HCT116 (cell line): ENCODE data around the gene TMEM258. TPM values are rescaled to one million over a fixed set of nuclear protein-coding genes. Genes with fewer than 3 reads are reported as not detected.

Source experiments
- ATAC-seq: fragments of 200-7000 bp; cut with Tn5 transposase; 2 replicates; pipeline ENCODE4 v1.9.1; 2020; ENCODE audit warnings: mild to moderate bottlenecking, moderate library complexity
- BruUV-seq: library from RNA; stranded (reverse); fragments of 400-500 nt; replicated peaks from 2 replicates; lab custom pipeline; 2021; lab: Mats Ljungman, UMichigan
- CTCF ChIA-PET: fragments of 300-600 bp; sonication (Branson Sonifier 250); formaldehyde crosslinking; loops from one replicate; lab custom pipeline; 2021; ENCODE audit warnings: antibody characterized with exemption; lab: Charles Lee
- POLR2A ChIA-PET: fragments of 300-600, 350-600 bp; sonication (Branson Sonifier 250); formaldehyde crosslinking; loops from one replicate; lab custom pipeline; 2021; ENCODE audit warnings: antibody characterized with exemption; lab: Charles Lee
- RAD21 ChIA-PET, 2 experiments: fragments of 300-600 bp; sonication (Branson Sonifier 250); formaldehyde crosslinking; loops; one replicate each; lab custom pipeline; 2023; ENCODE audit warnings: low total read pairs in 2 of 2; ENCODE audit not compliant: uncharacterized antibody in 2 of 2, unreplicated experiment in 2 of 2, low non-redundant PET in 1 of 2; lab: Charles Lee
- DNase-seq: peaks from one replicate; pipeline ENCODE4 v3.0.0-alpha.2; 2010; ENCODE audit warnings: low read depth, low spot score
- H2AFZ ChIP-seq: fragments of 200-600 bp; shearing (Covaris generic), sonication (generic); 2 replicates; pipeline ENCODE4 v1.6.1; 2017; ENCODE audit warnings: low read depth, mixed run types, mixed read lengths, antibody characterized with exemption, low read length; ENCODE audit not compliant: poor library complexity, severe bottlenecking
- H3K27ac ChIP-seq: 2 replicates; pipeline ENCODE4 v1.5.1; 2012; ENCODE audit warnings: low read depth, low read length
- H3K27me3 ChIP-seq: fragments of 200-600 bp; sonication (generic); 2 replicates; pipeline ENCODE4 v1.6.1; 2016; ENCODE audit warnings: mixed run types, low read length, mixed read lengths; ENCODE audit not compliant: insufficient read depth
- H3K36me3 ChIP-seq, 2 experiments: fragments of 200-500 bp in 1 of 2; fragments of 200-600 bp in 1 of 2; sonication (Bioruptor generic) in 1 of 2; sonication (generic) in 1 of 2; 2 replicates each; pipeline versions ENCODE4 v1.5.1 to v1.6.1; 2014 to 2016; ENCODE audit warnings: low read length in 2 of 2, inconsistent platforms in 1 of 2, mixed read lengths in 1 of 2, mixed run types in 1 of 2; ENCODE audit not compliant: insufficient read depth in 2 of 2, control insufficient read depth in 1 of 2
- H3K4me1 ChIP-seq, 2 experiments: fragments of 200-600 bp in 1 of 2; sonication (generic) in 1 of 2; 2 replicates each; pipeline versions ENCODE4 v1.5.1 to v1.6.1; 2012 to 2017; ENCODE audit warnings: low read length in 2 of 2, inconsistent platforms in 1 of 2, mild to moderate bottlenecking in 1 of 2, mixed read lengths in 1 of 2, mixed run types in 1 of 2, moderate library complexity in 1 of 2; ENCODE audit not compliant: insufficient read depth in 2 of 2, control insufficient read depth in 1 of 2
- H3K4me2 ChIP-seq: fragments of 200-600 bp; sonication (generic); 2 replicates; pipeline ENCODE4 v1.6.1; 2017; ENCODE audit warnings: mixed run types, low read length, mixed read lengths
- H3K4me3 ChIP-seq, 2 experiments: fragments of 200-600 bp in 1 of 2; sonication (generic) in 1 of 2; replicated peaks in 1 of 2; 2 replicates each; pipeline ENCODE4 v1.5.1; 2011 to 2016; ENCODE audit warnings: low read length in 2 of 2, control low read depth in 1 of 2, low read depth in 1 of 2, mild to moderate bottlenecking in 1 of 2, mixed read lengths in 1 of 2, mixed run types in 1 of 2
- H3K79me2 ChIP-seq: fragments of 200-600 bp; sonication (generic); 2 replicates; pipeline ENCODE4 v1.6.1; 2017; ENCODE audit warnings: mild to moderate bottlenecking, mixed run types, low read length, moderate library complexity, mixed read lengths; ENCODE audit not compliant: insufficient read depth
- H3K9ac ChIP-seq: fragments of 200-600 bp; sonication (generic); 2 replicates; pipeline ENCODE4 v1.6.1; 2016; ENCODE audit warnings: low read length, mixed read lengths
- H3K9me2 ChIP-seq: fragments of 200-600 bp; sonication (generic), shearing (Covaris generic); 2 replicates; pipeline ENCODE4 v1.6.1; 2017; ENCODE audit warnings: mixed run types, mild to moderate bottlenecking, moderate library complexity; ENCODE audit not compliant: insufficient read depth
- H3K9me3 ChIP-seq, 2 experiments: fragments of 200-500 bp in 1 of 2; fragments of 200-600 bp in 1 of 2; sonication (Bioruptor generic) in 1 of 2; sonication (generic) in 1 of 2; 2 replicates each; pipeline ENCODE4 v1.6.1; 2014 to 2017; ENCODE audit warnings: low read length in 2 of 2, mixed read lengths in 2 of 2, inconsistent platforms in 1 of 2, low read depth in 1 of 2, mild to moderate bottlenecking in 1 of 2, mixed run types in 1 of 2, moderate library complexity in 1 of 2; ENCODE audit not compliant: control insufficient read depth in 1 of 2, insufficient read depth in 1 of 2
- H4K20me1 ChIP-seq: fragments of 200-600 bp; sonication (generic), shearing (Covaris generic); 2 replicates; pipeline ENCODE4 v1.6.1; 2017; ENCODE audit warnings: mixed run types, mild to moderate bottlenecking, moderate library complexity; ENCODE audit not compliant: insufficient read depth
- CEBPB ChIP-seq: IDR thresholded peaks from 2 replicates; pipeline ENCODE4 v1.6.1; 2012; ENCODE audit warnings: low read depth
- CTCF ChIP-seq, 3 experiments: fragments of 200-600 bp in 1 of 3; sonication (generic) in 1 of 3; IDR thresholded peaks in 2 of 3; conservative IDR thresholded peaks in 1 of 3; 2 replicates each; pipeline ENCODE4 v1.5.1; 2012 to 2017; ENCODE audit warnings: low read depth in 2 of 3, low read length in 2 of 3, antibody characterized with exemption in 1 of 3, borderline replicate concordance in 1 of 3, control low read depth in 1 of 3, mild to moderate bottlenecking in 1 of 3, mixed read lengths in 1 of 3, mixed run types in 1 of 3, moderate library complexity in 1 of 3; ENCODE audit not compliant: insufficient read depth in 1 of 3
- EGR1 ChIP-seq: IDR thresholded peaks from 2 replicates; pipeline ENCODE4 v1.6.1; 2012; ENCODE audit warnings: low read depth
- ELF1 ChIP-seq: IDR thresholded peaks from 2 replicates; pipeline ENCODE4 v1.6.1; 2012; ENCODE audit warnings: low read depth, borderline replicate concordance
- JUND ChIP-seq: IDR thresholded peaks from 2 replicates; pipeline ENCODE4 v1.6.1; 2012
- MAX ChIP-seq: IDR thresholded peaks from 2 replicates; pipeline ENCODE4 v1.6.1; 2012
- POLR2AphosphoS5 ChIP-seq: IDR thresholded peaks from 2 replicates; pipeline ENCODE4 v1.6.1; 2011; ENCODE audit warnings: mild to moderate bottlenecking, low read depth, low read length, moderate library complexity
- RAD21 ChIP-seq: IDR thresholded peaks from 2 replicates; pipeline ENCODE4 v1.6.1; 2012; ENCODE audit warnings: low read depth, mild to moderate bottlenecking
- REST ChIP-seq: IDR thresholded peaks from 2 replicates; pipeline ENCODE4 v1.6.1; 2012; ENCODE audit warnings: low read depth
- SIN3A ChIP-seq: IDR thresholded peaks from 2 replicates; pipeline ENCODE4 v1.6.1; 2012; ENCODE audit warnings: low read depth
- SRF ChIP-seq: IDR thresholded peaks from 2 replicates; pipeline ENCODE4 v1.6.1; 2012; ENCODE audit warnings: low read depth
- TCF7L2 ChIP-seq: IDR thresholded peaks from 2 replicates; pipeline ENCODE4 v1.7.0; 2011; ENCODE audit warnings: borderline replicate concordance, inconsistent platforms; ENCODE audit not compliant: insufficient read depth, insufficient read length; ENCODE audit errors: extremely low read depth
- ZBTB33 ChIP-seq: IDR thresholded peaks from 2 replicates; pipeline ENCODE4 v1.6.1; 2011; ENCODE audit warnings: mild to moderate bottlenecking, low read length, moderate library complexity; ENCODE audit not compliant: insufficient replicate concordance; ENCODE audit errors: extremely low read depth
- ZFX ChIP-seq: fragments of 450-650 bp; IDR thresholded peaks from 2 replicates; pipeline ENCODE4 v1.6.1; 2017
- intact Hi-C: fragments of 100-400 bp; cut with micrococcal nuclease; formaldehyde crosslinking; loops from 2 replicates; pipeline ENCODE4 v1.10.0; 2022
- total RNA-seq: library from RNA; stranded (reverse); gene quantifications from one replicate; pipeline ENCODE4 v1.2.1, GENCODE V29; 2021; ENCODE audit not compliant: unreplicated experiment

Gene TMEM258
- total RNA-seq, 1 experiment from 2014 or later = 160 TPM

GRCh38 chr11:61817471-61818202, 25.2 kb upstream of the TMEM258 start:
- H3K4me3 ChIP-seq = peak overlapping the region; percentile 85 to 89
- H3K9ac ChIP-seq = peak overlapping the region; percentile 98
- H3K79me2 ChIP-seq = peaks cover 9% of the 10 kb centered on the region
- intact Hi-C loops = no loop called here
- ChIA-PET CTCF (interaction anchor here (1.0 to 4.0 kb wide), 3 partner anchors 21 to 264 kb away, joined by 3 to 22 read pairs (median 4); no protein-coding TSS in a partner anchor), RAD21 (no interaction called here), POLR2A (interaction anchor here (0.6 to 3.5 kb wide), 3 partner anchors 12 to 228 kb away, joined by 3 to 15 read pairs (median 3); no protein-coding TSS in a partner anchor)
- ATAC-seq = no peak
- H4K20me1 ChIP-seq = no peaks in the 10 kb centered on the region
- no peaks in the 10 kb centered on the region for H3K27me3 ChIP-seq
- TSS peak; percentile 69 for BruUV-seq
- peak overlapping the region; percentile 96 for H3K27ac ChIP-seq
- H3K36me3 ChIP-seq = no peaks in the 10 kb centered on the region; a peak in 1 of 4 replicates
- H3K9me3 ChIP-seq = no peaks in the 10 kb centered on the region
- peaks cover 32 to 57% of the 10 kb centered on the region in 2 experiments for H3K4me1 ChIP-seq
- no peaks in the 10 kb centered on the region for H3K9me2 ChIP-seq
- DNase-seq = no peak
- peak overlapping the region; percentile 80 for H3K4me2 ChIP-seq
- TF ChIP-seq CEBPB (no peak), ZBTB33 (no peak), REST (no peak), SRF (no peak), SIN3A (no peak), CTCF (IDR thresholded peaks at IDR 0.05 in 2 of 3, conservative IDR thresholded peaks at IDR 0.05 in 1 of 3; ENCODE audit: borderline replicate concordance in 1 of 3, insufficient read depth in 1 of 3, low read depth in 2 of 3, low read length in 2 of 3) (no peak), RAD21 (no peak), MAX (no peak), JUND (no peak), EGR1 (no peak), TCF7L2 (no peak), ZFX (no peak), POLR2AphosphoS5 (no peak), ELF1 (no peak)
- H2AFZ ChIP-seq = no peak overlapping the region
